C4-2B (cell line): ENCODE data around the gene UBE4A.

ENCODE experiments used
- H3K27ac ChIP-seq: fragments of 450-650 bp; 2 replicates; pipeline ENCODE4 v1.5.1; 2017
- ZFX ChIP-seq: fragments of 450-650 bp; IDR thresholded peaks from 2 replicates; pipeline ENCODE4 v1.6.1; 2017
- TF ChIP-seq, protein P1 (sequence below): fragments of 450-650 bp; conservative IDR thresholded peaks from 2 replicates; pipeline ENCODE4 v1.5.1; 2017; ENCODE audit warnings: mild to moderate bottlenecking

Gene UBE4A

DNA sequence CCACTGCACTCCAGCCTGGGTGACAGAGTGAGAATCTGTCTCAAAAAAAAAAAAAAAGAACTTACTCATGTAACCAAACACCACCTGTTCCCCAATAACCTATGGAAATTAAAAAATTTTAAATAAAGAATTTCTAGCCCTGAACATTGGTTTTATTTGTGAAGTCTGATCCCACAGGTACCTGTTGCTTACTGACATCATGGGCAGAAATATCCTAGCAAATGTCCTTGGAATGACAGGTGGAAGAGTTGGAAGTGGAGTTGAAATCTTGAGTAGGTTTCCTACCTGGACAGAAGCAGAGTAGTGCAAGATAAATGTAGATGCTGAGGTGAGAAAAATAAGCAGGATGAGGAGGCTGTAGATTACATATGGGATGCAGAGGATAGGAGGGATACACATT, 34.1 kb upstream of the UBE4A start:
- no peak for TF ChIP-seq ZFX
- TF ChIP-seq, protein P1, sequence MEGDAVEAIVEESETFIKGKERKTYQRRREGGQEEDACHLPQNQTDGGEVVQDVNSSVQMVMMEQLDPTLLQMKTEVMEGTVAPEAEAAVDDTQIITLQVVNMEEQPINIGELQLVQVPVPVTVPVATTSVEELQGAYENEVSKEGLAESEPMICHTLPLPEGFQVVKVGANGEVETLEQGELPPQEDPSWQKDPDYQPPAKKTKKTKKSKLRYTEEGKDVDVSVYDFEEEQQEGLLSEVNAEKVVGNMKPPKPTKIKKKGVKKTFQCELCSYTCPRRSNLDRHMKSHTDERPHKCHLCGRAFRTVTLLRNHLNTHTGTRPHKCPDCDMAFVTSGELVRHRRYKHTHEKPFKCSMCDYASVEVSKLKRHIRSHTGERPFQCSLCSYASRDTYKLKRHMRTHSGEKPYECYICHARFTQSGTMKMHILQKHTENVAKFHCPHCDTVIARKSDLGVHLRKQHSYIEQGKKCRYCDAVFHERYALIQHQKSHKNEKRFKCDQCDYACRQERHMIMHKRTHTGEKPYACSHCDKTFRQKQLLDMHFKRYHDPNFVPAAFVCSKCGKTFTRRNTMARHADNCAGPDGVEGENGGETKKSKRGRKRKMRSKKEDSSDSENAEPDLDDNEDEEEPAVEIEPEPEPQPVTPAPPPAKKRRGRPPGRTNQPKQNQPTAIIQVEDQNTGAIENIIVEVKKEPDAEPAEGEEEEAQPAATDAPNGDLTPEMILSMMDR: no peak
- no peak overlapping the region for H3K27ac ChIP-seq

DNA sequence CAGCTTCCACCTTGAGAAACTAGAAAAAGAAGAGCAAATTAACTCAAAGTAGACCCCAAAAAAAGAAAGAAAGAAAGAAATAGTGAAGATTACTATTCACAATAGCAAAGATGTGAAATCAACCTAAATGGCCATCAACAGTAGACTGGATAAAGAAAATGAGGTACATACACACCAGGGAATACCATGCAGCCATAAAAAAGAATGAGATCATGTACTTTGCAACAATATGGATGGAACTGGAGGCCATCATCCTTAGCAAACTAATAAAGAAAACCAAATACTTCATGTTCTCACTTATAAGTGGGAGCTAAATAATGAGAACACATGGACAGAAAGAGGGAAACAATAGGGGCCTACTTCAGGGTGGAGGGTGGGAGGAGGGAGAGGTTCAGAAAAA, 30.7 kb upstream of the UBE4A start:
- no peak overlapping the region for H3K27ac ChIP-seq
- TF ChIP-seq, protein P1: no peak
- TF ChIP-seq ZFX: no peak

DNA sequence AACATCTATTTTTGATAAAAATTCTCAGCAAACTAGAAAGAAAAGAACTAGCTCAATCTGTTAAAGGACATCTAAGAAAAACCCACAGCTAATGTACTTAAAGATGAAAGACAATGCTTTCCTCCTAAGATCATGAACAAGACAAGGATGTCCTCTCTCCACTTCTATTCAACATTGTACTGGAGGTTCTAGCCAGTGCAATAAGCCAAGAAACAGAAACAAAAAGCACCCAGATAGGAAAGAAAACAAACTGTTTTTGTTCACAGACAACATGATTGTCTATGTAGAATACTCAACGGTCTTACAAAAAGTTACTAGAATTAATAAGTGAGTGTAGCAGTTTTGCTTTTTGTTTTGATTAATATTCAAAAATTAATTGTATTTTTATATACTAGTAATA, 24.7 kb upstream of the UBE4A start:
- TF ChIP-seq ZFX: no peak
- TF ChIP-seq, protein P1: no peak
- H3K27ac ChIP-seq: no peak overlapping the region

DNA sequence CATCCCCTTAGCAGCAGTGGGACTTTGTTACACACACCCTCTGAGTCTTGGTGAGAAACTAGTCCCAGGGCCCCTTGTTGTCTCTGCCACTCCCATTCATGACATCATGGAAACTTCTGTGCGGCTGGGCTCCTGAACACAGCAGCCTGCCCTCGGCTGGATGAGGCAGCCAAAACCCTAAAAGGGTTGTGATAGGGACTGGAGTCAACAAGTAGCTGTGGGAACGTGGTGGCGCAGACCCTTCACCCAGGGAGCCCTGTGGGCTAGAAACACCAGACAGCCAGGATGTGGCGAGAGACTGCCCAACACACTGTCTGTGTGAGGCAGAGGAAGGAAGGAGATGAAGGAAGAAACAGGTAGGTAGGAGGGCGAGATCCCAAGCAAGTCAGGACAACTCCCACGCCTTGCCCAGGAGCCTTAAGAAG, 20.8 kb upstream of the UBE4A start:
- no peak for TF ChIP-seq ZFX
- TF ChIP-seq, protein P1: no peak
- no peak overlapping the region for H3K27ac ChIP-seq

DNA sequence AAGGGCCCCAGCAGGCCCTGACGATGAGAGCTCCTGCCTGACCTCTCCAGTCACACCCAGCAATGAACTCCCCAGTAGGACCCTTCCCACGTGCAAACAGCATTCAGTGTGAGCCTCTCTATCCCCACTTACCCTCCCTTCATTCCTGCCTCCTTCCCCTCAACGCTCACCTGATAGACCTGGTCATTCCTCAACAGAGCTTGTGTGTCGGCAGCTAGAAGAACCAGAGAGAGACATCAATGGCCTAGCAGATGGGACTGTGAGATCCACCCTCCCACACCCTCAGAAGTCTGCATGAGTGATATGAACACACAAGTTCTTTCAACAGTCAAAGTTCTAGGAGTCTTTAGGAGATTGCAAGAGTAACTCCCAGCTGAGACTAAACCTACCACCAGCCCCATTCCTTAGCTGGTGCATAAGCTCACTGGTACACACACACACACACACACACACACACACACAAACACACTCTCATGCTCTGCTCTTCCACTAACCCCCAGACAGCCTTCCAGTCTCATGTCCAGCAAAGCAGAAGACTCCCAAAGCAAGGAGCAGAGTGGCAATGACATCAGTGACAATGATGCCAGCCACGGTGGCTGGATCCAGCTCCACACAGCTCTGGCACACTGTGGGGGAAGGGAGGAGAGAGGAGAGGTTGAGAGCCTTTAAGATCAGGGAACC, 20.0 kb upstream of the UBE4A start:
- H3K27ac ChIP-seq: no peak overlapping the region
- TF ChIP-seq, protein P1: no peak
- TF ChIP-seq ZFX: no peak

DNA sequence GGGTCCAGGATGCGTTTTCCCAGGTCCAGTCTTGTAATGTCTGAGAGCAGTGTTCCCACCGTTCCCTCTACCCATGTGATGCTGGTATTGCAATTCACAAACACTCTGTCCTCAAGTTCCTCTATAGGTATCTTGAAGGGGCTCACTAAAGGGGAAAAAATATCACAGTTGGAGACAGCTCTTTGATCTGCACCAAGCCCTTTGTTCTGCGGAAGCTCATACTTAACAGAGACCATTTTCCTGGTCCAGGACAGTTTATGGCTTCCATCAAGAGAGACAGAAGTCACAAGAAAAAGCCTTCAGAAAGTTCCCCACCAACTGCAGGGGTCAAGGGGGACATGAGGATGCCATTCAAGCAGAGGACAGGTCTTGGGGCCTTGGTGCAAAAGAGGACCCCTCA, 19.0 kb upstream of the UBE4A start:
- TF ChIP-seq ZFX: no peak
- TF ChIP-seq, protein P1: no peak
- no peak overlapping the region for H3K27ac ChIP-seq

DNA sequence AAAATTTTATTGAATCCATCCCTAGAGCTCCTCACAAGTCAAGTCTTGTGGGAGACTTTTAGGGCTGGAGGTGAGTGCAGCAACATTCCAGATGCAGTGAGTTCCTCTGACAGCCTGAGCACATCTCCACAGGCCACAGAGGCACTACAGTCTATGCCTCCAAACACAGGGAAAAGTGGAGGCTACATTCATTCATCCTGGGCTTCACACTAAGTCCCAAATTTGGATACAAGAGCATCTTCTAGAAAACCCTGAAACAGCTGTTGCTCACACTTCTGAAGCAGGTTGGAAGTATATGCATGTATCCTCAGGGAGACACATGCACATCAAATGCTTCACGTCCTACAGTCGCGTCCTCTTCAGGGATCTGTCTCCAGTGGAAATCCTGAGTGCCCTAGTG, 18.1 kb upstream of the UBE4A start:
- no peak for TF ChIP-seq ZFX
- TF ChIP-seq, protein P1: no peak

More for the DNA sequence above, 18.1 kb upstream of the UBE4A start:
- no peak overlapping the region for H3K27ac ChIP-seq
